SJSA1 (cell line): ENCODE data around the gene OTULIN. TPM values are rescaled to one million over a fixed set of nuclear protein-coding genes. Genes with fewer than 3 reads are reported as not detected.

Experiments
- DNase-seq, 2 experiments: peaks; one replicate each; pipeline ENCODE4 v3.0.0-alpha.2; 2015 to 2020; ENCODE audit warnings: low spot score in 2 of 2, low read depth in 1 of 2
- H3K27ac ChIP-seq: fragments of 250-450 bp; sonication (Bioruptor Pico); 2 replicates; pipeline ENCODE4 v1.5.1; 2020; ENCODE audit warnings: mild to moderate bottlenecking, moderate library complexity
- H3K27me3 ChIP-seq: fragments of 250-450 bp; sonication (Bioruptor Pico); replicated peaks from 2 replicates; pipeline ENCODE4 v1.5.1; 2020; ENCODE audit warnings: mild to moderate bottlenecking, moderate library complexity
- H3K36me3 ChIP-seq: fragments of 250-450 bp; sonication (Bioruptor Pico); 2 replicates; pipeline ENCODE4 v1.5.1; 2020; ENCODE audit warnings: mild to moderate bottlenecking
- H3K4me1 ChIP-seq: fragments of 250-450 bp; sonication (Bioruptor Pico); replicated peaks from 2 replicates; pipeline ENCODE4 v1.6.1; 2021; ENCODE audit warnings: mild to moderate bottlenecking
- H3K4me3 ChIP-seq: fragments of 250-450 bp; sonication (Bioruptor Pico); 2 replicates; pipeline ENCODE4 v1.5.1; 2020; ENCODE audit warnings: mild to moderate bottlenecking
- H3K9me3 ChIP-seq: fragments of 250-450 bp; sonication (Bioruptor Pico); replicated peaks from 2 replicates; pipeline ENCODE4 v1.5.1; 2020; ENCODE audit warnings: mild to moderate bottlenecking
- total RNA-seq: library from RNA; depleted of rRNA; stranded (reverse); fragments of >200 nt; shearing (Covaris generic); gene quantifications from 2 replicates; pipeline ENCODE4 v1.2.3, GENCODE V29; 2014

The OTULIN gene
- total RNA-seq, 1 experiment from 2014 or later: 47.0 TPM

DNA sequence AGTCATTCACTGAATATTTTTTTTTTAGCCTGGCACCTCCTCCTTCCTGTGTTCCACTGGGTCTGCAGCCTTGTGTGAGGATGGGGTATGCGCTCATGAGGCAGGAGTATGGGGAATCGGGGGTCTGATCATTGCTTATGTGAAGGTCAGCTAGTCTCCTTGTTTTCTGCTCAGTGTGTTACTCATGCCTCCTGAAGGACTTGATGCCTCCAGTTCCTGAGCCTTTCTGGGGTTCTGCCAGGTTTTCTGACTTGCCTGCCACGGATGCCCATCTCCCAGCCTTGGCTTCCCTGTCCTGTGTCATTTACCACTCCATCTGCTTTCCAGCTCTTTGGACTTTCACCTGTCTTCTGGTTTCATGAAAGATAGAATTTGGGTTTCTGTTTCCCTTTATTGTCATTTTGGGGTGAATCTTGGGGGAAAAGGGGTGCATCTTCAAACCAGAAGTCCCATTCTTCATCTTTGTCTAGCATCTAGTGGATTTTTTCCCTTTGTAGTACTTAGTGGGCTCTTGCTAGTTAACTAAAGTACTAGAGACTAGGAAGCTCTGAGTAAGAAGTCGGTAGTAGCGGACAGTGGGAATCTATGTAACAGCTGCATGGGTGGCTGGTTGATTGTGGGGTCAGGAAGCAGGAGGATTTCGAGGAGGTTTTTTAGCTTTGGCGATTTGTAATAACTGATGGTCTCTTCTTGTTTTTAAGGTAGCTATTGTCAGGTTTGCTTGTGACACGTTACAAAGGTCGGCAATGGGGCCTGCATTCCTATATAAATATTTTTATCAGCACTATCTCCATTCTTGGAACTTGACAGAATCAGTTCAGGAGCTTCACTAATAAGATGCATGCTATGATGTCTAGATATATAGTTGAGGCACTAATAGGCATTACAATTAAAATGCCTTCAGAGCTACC, 8.2 kb downstream of the OTULIN start:
- no peak for DNase-seq

DNA sequence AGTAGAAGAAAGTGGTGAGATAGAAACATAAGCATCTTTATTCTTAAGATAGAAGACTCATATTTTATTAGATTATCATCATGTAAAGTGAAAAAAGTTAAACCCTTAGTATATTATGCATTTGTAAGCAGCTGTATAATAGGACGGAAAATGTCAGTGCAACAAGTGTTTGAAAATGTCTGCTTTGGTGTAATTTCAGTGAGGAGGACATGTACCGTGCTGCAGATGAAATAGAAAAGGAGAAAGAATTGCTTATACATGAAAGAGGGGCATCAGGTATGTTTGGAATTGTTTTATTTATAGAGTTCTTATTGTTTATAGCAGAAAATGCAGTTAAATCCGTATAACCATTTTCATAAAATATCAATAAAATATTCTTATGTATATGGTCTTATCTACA, 8.9 kb downstream of the OTULIN start:
- H3K27me3 ChIP-seq: no peaks in the 10 kb centered on the region
- H3K4me1 ChIP-seq: peaks cover 3% of the 10 kb centered on the region; the same call in 1 of the 2 replicates
- no peak overlapping the region for H3K27ac ChIP-seq
- no peak overlapping the region for H3K4me3 ChIP-seq
- DNase-seq: no peak
- no peaks in the 10 kb centered on the region for H3K9me3 ChIP-seq
- peaks cover 21% of the 10 kb centered on the region for H3K36me3 ChIP-seq

More for the DNA sequence above, 8.2 kb downstream of the OTULIN start:
- Histone ChIP-seq H3K4me1 (peaks cover 3% of the 10 kb centered on the region; the same call in 1 of the 2 replicates), H3K4me3 (no peak overlapping the region), H3K27me3 (no peaks in the 10 kb centered on the region), H3K27ac (no peak overlapping the region), H3K36me3 (peaks cover 26% of the 10 kb centered on the region), H3K9me3 (no peaks in the 10 kb centered on the region)

DNA sequence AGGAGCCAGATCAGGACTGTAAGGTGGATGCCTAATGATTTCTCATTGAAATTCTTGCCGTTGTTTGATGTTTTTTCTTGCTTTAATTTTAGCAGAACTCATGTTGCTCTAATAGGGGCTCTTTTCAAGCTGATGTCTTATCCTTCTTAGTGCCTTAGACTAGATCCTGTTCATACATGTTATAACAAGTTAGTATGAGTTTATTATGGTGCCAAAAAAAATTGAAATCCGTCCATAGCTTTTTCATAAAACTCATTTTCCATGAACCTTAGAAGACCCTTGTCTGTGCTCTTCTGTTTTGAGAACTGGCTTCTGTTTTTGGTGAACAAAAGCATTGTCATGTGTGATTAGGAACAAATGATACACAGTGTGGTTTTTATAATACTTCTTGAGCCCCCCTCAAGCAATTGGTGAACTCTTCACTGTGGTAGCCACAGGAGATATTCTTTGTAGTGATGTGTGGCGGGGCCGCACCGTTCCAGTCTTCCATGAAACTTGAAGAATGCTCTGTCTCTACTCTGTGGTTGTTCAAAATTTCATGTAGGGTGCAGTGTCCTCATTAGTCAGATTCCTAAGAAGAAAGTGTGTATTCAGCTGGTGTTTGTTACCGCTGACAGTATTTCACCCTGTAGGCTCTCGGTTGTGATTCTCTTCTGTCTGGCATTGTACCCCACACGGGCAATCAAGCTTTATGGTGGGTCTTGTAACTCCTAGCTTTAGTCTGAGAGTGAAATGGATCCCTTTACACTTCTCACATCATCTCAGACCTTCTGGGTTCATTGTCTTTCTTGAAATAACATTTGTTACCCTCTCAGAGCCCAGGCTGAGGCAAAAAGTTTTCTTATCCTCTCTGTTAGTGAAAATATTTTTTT, 10.7 kb downstream of the OTULIN start:
- Histone ChIP-seq H3K36me3 (peaks cover 34% of the 10 kb centered on the region), H3K4me3 (no peak overlapping the region), H3K9me3 (no peaks in the 10 kb centered on the region), H3K27me3 (no peaks in the 10 kb centered on the region), H3K27ac (no peak overlapping the region), H3K4me1 (peaks cover 3% of the 10 kb centered on the region; the same call in 1 of the 2 replicates)
- DNase-seq: no peak

DNA sequence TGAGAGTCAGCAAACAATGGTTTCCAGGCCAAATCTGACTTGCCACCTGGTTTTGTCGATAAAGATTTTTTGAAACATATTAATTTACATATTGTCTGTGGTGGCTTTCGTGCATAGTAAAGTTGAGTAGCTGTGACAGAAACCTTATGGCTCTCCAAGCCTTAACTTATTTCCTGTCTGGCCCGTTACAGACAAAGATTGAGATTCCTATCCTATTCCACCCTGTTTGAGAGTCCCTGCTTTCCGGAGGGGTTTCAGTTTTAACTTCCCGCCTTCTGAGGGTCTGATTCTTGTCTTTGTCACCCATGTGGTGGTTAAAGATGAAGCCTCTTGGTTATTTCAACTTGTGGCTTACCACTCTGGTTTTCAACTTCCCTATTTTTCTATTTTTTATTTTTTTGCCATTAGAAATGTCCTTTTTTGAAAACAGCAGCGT, 11.4 kb downstream of the OTULIN start:
- no peaks in the 10 kb centered on the region for H3K9me3 ChIP-seq
- peaks cover 40% of the 10 kb centered on the region for H3K36me3 ChIP-seq
- no peak for DNase-seq
- H3K4me3 ChIP-seq: no peak overlapping the region
- peaks cover 2% of the 10 kb centered on the region; the same call in 1 of the 2 replicates for H3K4me1 ChIP-seq
- H3K27ac ChIP-seq: no peak overlapping the region
- H3K27me3 ChIP-seq: no peaks in the 10 kb centered on the region

DNA sequence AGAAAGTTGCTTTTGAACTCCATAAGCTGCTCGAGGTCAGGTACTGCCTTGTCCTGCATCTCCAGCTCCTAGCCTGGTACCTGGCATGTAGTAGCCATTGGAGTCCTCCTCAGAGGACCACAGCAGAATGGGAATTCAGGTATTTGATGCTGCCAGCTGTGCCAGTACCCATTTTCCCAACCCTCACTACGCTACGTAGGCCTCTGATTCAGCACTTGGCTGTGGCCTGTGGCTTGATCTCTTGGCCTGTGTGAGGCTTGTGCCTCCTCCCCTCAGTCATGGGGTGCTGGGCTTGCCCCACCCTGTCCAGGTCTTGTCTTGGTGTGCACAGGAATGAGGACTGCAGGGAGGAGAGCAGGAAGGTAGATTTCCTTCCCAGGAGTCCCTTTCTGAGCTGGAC, 11.8 kb downstream of the OTULIN start:
- DNase-seq: no peak
- H3K9me3 ChIP-seq: no peaks in the 10 kb centered on the region
- no peaks in the 10 kb centered on the region; the same call in 1 of the 2 replicates for H3K4me1 ChIP-seq
- peaks cover 43% of the 10 kb centered on the region for H3K36me3 ChIP-seq
- no peak overlapping the region for H3K4me3 ChIP-seq
- H3K27ac ChIP-seq: no peak overlapping the region
- no peaks in the 10 kb centered on the region for H3K27me3 ChIP-seq

DNA sequence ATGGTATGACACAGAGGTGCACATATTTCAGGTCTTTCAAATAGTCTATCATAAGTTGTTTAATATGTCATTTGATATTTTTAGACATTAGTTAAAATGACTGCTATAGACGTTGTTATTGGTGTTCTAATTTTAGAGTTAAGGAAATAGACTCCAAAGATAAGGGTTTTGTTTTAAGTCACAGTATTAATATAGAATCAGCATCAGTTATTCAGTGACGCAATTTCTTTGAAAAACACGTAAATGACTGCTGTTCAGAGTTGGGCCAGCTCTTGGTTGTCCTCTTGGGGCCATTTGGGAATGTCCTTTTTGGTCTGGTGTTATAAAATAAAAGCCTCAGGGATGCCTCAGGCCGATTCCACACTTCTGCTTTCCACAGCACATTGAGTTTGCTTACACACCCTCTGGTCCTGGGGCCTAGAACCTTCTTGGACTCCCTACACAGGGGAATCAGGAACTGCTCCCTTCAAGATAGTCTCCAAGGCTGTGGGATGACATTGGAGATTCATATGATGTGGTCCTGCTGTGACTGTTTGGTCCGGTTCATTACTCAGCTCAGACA, 14.3 kb downstream of the OTULIN start:
- Histone ChIP-seq H3K27me3 (no peaks in the 10 kb centered on the region), H3K36me3 (peaks cover 64% of the 10 kb centered on the region), H3K9me3 (no peaks in the 10 kb centered on the region), H3K4me3 (no peak overlapping the region), H3K4me1 (no peaks in the 10 kb centered on the region; the same call in 1 of the 2 replicates), H3K27ac (no peak overlapping the region)
- DNase-seq: no peak

DNA sequence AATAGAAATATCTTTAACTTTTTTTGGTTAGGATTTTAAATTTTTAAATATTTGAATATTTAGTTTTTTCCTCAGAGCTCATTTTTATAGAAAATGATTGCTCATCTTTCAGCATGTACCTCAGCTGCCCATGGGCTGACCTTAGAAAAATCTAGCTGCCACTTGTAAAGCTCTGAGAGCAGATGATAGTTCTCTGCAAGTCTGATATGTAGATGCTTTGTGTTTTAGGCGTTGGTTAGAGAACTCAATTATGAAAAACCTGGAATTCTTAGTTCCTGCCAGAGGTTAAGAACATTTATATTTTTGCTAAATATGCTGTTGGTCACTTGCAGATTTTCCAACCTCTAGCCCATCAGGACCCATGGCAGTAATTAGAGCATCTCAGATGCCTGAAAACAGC, 15.1 kb downstream of the OTULIN start:
- no peak overlapping the region for H3K4me3 ChIP-seq
- H3K27me3 ChIP-seq: no peaks in the 10 kb centered on the region
- peaks cover 70% of the 10 kb centered on the region for H3K36me3 ChIP-seq
- no peaks in the 10 kb centered on the region; the same call in 1 of the 2 replicates for H3K4me1 ChIP-seq
- H3K9me3 ChIP-seq: no peaks in the 10 kb centered on the region
- no peak overlapping the region for H3K27ac ChIP-seq
- no peak for DNase-seq

DNA sequence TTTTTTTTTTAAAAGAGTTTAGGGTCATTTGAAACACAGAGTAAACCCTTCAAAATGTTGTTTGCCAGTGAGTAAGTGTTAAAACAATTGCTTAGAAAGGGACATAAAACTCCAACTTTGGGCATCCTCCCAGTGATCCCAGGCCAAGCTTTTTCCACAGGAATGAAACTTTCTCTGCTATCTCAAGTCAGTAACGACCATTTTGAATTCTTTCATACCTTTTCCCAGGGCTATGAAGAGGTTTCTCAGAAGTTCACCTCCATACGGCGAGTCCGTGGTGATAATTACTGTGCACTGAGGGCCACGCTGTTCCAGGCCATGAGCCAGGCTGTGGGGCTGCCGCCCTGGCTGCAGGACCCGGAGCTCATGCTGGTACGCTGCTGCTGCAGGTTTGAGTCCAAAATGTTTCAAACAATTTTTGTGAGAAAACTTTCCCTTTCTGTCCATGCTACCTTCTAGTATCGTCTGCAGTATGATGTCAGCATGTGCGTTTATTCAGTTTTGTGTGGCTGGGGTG, 16.8 kb downstream of the OTULIN start:
- Histone ChIP-seq H3K9me3 (no peaks in the 10 kb centered on the region), H3K4me1 (no peaks in the 10 kb centered on the region), H3K27ac (no peak overlapping the region), H3K36me3 (peaks cover 71% of the 10 kb centered on the region), H3K4me3 (no peak overlapping the region), H3K27me3 (no peaks in the 10 kb centered on the region)
- DNase-seq: no peak

DNA sequence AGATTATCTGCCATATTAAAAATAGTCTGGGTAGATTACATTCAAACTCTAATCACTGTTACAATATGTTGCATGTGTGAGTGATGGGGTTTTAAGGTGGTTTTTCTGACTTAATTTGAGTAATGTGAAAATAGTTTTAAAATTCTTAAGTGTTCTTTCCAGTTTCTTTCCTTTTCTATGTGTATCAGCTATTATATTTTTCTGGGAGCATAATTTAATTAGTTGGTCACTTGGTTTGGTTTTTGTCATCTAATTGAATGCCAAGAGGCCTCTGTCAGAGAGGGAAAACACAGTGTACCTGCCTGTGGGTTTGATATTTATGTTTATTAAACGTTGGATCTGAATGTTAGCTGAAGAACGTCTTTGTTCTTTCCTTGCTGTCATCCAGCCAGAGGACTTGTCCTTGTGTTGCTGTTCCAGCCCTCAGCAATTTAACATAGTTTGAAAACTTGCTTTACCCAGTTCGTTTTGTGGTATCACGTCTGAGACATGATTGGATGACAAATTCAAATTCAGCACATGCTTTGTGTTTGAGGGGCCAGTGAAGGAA, 19.5 kb downstream of the OTULIN start:
- Histone ChIP-seq H3K36me3 (peaks cover 88% of the 10 kb centered on the region), H3K4me3 (no peak overlapping the region), H3K27me3 (no peaks in the 10 kb centered on the region), H3K27ac (no peak overlapping the region), H3K9me3 (no peaks in the 10 kb centered on the region), H3K4me1 (peaks cover 7% of the 10 kb centered on the region)
- DNase-seq: no peak

DNA sequence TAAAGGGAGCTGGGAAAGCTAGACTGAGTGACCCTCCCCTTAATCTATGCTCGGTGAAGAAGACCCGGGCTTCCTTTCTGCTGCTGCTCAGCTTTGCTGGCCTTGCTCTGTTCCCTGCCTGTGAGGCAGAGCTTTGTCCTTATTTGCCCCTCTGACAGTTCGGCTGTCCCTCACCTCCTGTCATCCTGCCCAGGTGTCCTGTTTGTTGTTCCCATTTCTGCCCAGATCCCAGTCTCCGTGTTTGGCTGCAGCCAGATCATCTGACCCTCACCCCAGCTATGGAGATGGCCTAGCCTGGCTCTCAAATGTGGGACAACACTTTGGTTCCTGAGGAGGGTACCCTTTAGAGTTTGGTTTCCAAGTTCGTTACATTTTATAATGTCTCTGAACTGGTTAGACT, 20.2 kb downstream of the OTULIN start:
- H3K4me3 ChIP-seq: no peak overlapping the region
- no peak for DNase-seq
- no peak overlapping the region for H3K27ac ChIP-seq
- H3K36me3 ChIP-seq: peaks cover 88% of the 10 kb centered on the region
- peaks cover 7% of the 10 kb centered on the region for H3K4me1 ChIP-seq
- H3K9me3 ChIP-seq: no peaks in the 10 kb centered on the region
- H3K27me3 ChIP-seq: no peaks in the 10 kb centered on the region

DNA sequence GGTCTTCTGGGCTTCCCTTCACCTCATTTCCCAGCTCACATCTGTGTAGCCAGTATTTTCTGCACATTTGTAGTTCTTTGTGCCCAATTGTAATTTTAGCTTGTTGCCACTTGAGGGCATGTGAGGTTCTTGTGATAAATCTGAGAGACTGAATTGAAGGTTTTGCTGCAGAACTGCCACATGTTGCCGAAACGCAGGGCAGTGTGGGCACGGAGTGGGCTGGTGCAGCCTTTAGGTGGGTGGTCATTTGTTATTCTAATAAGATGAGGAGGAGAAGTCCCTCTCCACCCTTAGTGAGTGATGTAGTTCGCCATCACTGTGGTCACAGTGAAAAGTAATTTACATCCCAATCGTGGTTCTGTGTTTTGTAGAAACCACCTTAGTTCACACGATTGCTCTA, 21.2 kb downstream of the OTULIN start:
- peak in 1 of 2 experiments; percentile 34 for DNase-seq
- no peaks in the 10 kb centered on the region for H3K27me3 ChIP-seq
- peaks cover 7% of the 10 kb centered on the region for H3K4me1 ChIP-seq
- H3K9me3 ChIP-seq: no peaks in the 10 kb centered on the region
- no peak overlapping the region for H3K4me3 ChIP-seq
- peaks cover 88% of the 10 kb centered on the region for H3K36me3 ChIP-seq
- H3K27ac ChIP-seq: no peak overlapping the region

DNA sequence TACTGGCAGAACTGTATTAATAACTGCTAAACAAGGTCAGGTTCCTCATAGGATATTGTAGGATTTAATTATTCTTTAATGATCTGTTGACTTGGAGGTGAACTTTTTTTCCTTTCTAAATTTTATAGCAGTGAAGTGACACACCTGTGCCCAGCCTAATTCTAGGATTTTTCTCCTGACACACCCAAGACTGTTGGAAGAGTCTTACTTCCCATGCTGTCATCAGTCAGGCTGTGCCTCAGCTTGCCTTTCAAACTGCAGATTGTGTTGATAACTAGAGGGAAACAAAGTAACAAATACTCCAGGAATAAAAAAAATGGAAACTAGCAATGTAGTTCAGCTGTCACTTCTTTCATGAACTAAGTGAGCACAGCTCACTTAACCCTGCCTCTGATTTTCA, 22.0 kb downstream of the OTULIN start:
- Histone ChIP-seq H3K36me3 (peaks cover 91% of the 10 kb centered on the region), H3K9me3 (no peaks in the 10 kb centered on the region), H3K27ac (no peak overlapping the region), H3K27me3 (no peaks in the 10 kb centered on the region), H3K4me1 (peaks cover 7% of the 10 kb centered on the region), H3K4me3 (no peak overlapping the region)
- DNase-seq: no peak

DNA sequence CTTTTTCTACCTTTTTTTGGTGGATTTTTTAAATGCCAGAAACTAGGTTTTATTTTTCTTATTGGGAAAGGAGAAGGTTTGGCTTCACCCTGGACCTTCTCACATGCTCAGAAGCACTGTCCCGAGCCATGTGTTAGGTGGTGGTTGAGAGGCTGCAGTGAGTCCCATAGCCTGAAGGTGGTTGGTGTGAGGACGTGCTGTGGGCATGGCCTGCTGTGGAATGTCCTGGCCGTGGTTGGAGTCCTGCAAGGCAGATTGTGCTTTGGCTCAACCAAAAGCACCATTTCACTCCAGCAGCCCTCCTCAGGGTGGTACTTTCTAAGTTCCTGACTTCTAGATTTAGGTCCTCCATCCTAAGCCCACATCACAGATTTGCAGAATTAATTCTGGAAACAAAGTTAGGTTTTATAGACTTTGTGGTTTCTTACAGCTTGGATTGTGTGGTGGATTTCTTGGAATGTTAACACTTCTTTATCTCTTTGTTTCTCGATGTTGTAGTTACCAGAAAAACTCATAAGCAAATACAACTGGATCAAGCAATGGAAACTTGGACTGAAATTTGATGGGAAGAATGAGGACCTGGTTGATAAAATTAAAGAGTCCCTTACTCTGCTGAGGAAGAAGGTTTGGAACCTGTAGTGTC, 22.6 kb downstream of the OTULIN start:
- Histone ChIP-seq H3K27ac (peak overlapping the region; percentile 9; the same call in 1 of the 2 replicates), H3K4me1 (peaks cover 7% of the 10 kb centered on the region), H3K9me3 (no peaks in the 10 kb centered on the region), H3K4me3 (no peak overlapping the region), H3K36me3 (peaks cover 91% of the 10 kb centered on the region), H3K27me3 (no peaks in the 10 kb centered on the region)
- peak in 1 of 2 experiments; percentile 33 for DNase-seq
